Fibroblast of lung (primary cell): ENCODE data around the gene DLG2. TPM values are rescaled to one million over a fixed set of nuclear protein-coding genes. Genes with fewer than 3 reads are reported as not detected.

Source experiments
- DNase-seq, 2 donors: peaks; one replicate each; pipeline versions ENCODE4 v3.0.0 to v3.0.0-alpha.2; 2010; ENCODE audit warnings: low read depth in 2 of 2
- H2AFZ ChIP-seq: 2 replicates; pipeline ENCODE4 v1.5.1; 2012; ENCODE audit warnings: low read length, control low read depth, inconsistent platforms
- H3K27ac ChIP-seq: 2 replicates; pipeline ENCODE4 v1.5.1; 2011; ENCODE audit warnings: low read length, control low read depth; ENCODE audit not compliant: insufficient read depth
- H3K27me3 ChIP-seq: 2 replicates; pipeline ENCODE4 v1.5.1; 2011; ENCODE audit warnings: mild to moderate bottlenecking, low read length; ENCODE audit not compliant: control insufficient read depth, insufficient read depth
- H3K36me3 ChIP-seq: 2 replicates; pipeline ENCODE4 v1.5.1; 2011; ENCODE audit warnings: low read length; ENCODE audit not compliant: control insufficient read depth, insufficient read depth
- H3K4me1 ChIP-seq: 2 replicates; pipeline ENCODE4 v1.5.1; 2011; ENCODE audit warnings: low read length; ENCODE audit not compliant: control insufficient read depth, insufficient read depth; ENCODE audit errors: extremely low read depth
- H3K4me2 ChIP-seq: 2 replicates; pipeline ENCODE4 v1.5.1; 2011; ENCODE audit warnings: low read length, control low read depth; ENCODE audit not compliant: insufficient read depth; ENCODE audit errors: extremely low read depth
- H3K4me3 ChIP-seq, 4 experiments: fragments of 200-600 bp in 1 of 4; sonication (generic) in 1 of 4; replicated peaks in 1 of 4; 2 replicates each; pipeline ENCODE4 v1.5.1; 2011 to 2016; ENCODE audit warnings: low read length in 4 of 4, low read depth in 3 of 4, mild to moderate bottlenecking in 3 of 4, control low read depth in 2 of 4, inconsistent platforms in 1 of 4, mixed read lengths in 1 of 4; ENCODE audit not compliant: insufficient read depth in 1 of 4; ENCODE audit errors: control extremely low read depth in 1 of 4
- H3K79me2 ChIP-seq: 2 replicates; pipeline ENCODE4 v1.5.1; 2012; ENCODE audit warnings: mild to moderate bottlenecking, low read length, inconsistent platforms; ENCODE audit not compliant: control insufficient read depth, insufficient read depth
- H3K9ac ChIP-seq: 2 replicates; pipeline ENCODE4 v1.5.1; 2011; ENCODE audit warnings: mild to moderate bottlenecking, low read length, control low read depth; ENCODE audit not compliant: insufficient read depth
- H3K9me3 ChIP-seq: 2 replicates; pipeline ENCODE4 v1.5.1; 2012; ENCODE audit warnings: low read depth, low read length; ENCODE audit not compliant: control insufficient read depth, insufficient read depth
- H4K20me1 ChIP-seq: 2 replicates; pipeline ENCODE4 v1.5.1; 2011; ENCODE audit warnings: low read length; ENCODE audit not compliant: control insufficient read depth, insufficient read depth; ENCODE audit errors: extremely low read depth
- CTCF ChIP-seq, 2 donors: IDR thresholded peaks in 1 of 2; conservative IDR thresholded peaks in 1 of 2; 1 replicate in 1 of 2; 2 replicates in 1 of 2; pipeline ENCODE4 v1.5.1; 2011 to 2012; ENCODE audit warnings: low read length in 2 of 2, control low read depth in 1 of 2, inconsistent platforms in 1 of 2, low read depth in 1 of 2, mild to moderate bottlenecking in 1 of 2
- EZH2 ChIP-seq: IDR thresholded peaks from 2 replicates; pipeline ENCODE4 v1.5.1; 2012; ENCODE audit warnings: low read length, control low read depth, mild to moderate bottlenecking; ENCODE audit errors: missing control alignments
- polyA plus RNA-seq, 2 donors: library from polyadenylated mRNA; depleted of rRNA in 1 of 2; stranded (reverse) in 1 of 2; unstranded in 1 of 2; fragments of >200 nt; gene quantifications; 2 replicates each; pipeline ENCODE4 v1.2.1, GENCODE V29; 2011 to 2012; ENCODE audit warnings: missing spikeins in 1 of 2
- total RNA-seq: library from RNA; depleted of rRNA; stranded (reverse); fragments of >200 nt; gene quantifications from 2 replicates; pipeline ENCODE4 v1.2.1, GENCODE V29; 2014

The DLG2 gene
- total and polyA plus RNA-seq, 2 donors (not counting 1 experiment from before 2014, with no cell fraction given): 0.77 to 2.3 TPM

DNA sequence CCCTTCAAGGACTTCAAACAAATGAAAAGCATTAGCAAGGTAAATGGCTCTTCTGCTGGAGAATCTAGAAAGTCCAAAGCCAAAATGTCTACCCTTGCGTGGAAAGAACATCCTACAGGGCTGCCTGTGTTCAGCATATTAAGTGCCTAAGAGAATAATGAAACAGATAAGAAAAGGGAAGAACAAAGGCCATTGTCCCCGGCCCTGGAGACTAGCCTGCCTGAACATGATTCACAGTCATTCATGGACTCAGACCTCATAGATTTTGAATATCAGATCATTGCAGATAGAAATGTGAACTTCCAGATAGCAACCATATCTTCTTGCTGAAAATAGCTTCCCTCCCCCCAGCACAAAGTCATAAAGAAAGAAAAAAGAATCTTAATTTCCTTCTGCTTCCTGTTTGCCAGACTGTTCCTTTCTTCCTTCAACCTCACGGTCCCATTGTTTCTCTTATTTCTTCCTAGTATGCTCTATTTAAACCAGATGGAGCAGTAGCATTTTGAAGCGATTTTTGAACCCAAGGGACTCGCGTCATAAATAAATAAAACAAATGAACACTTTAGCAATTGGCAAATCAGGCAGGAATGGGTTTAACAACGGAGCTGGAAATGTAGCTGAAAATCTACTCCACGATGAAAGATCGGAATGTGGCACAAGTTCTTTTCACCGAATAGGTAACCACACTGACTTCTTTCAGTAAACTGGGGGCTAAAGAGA lies 1932.8 kb downstream of the DLG2 start:
- TF ChIP-seq EZH2 (no peak), CTCF (conservative IDR thresholded peaks at IDR 0.05 in 1 of 2, IDR thresholded peaks at IDR 0.05 in 1 of 2; ENCODE audit: low read depth in 1 of 2, low read length in 2 of 2) (no peak)
- Histone ChIP-seq H3K4me3 (no peak overlapping the region), H3K36me3 (no peaks in the 10 kb centered on the region), H3K27me3 (no peaks in the 10 kb centered on the region), H3K79me2 (no peaks in the 10 kb centered on the region), H3K4me1 (no peaks in the 10 kb centered on the region), H3K4me2 (no peak overlapping the region), H4K20me1 (no peaks in the 10 kb centered on the region), H3K9me3 (no peaks in the 10 kb centered on the region), H2AFZ (no peak overlapping the region), H3K27ac (no peak overlapping the region), H3K9ac (no peak overlapping the region)
- DNase-seq: no peak

DNA sequence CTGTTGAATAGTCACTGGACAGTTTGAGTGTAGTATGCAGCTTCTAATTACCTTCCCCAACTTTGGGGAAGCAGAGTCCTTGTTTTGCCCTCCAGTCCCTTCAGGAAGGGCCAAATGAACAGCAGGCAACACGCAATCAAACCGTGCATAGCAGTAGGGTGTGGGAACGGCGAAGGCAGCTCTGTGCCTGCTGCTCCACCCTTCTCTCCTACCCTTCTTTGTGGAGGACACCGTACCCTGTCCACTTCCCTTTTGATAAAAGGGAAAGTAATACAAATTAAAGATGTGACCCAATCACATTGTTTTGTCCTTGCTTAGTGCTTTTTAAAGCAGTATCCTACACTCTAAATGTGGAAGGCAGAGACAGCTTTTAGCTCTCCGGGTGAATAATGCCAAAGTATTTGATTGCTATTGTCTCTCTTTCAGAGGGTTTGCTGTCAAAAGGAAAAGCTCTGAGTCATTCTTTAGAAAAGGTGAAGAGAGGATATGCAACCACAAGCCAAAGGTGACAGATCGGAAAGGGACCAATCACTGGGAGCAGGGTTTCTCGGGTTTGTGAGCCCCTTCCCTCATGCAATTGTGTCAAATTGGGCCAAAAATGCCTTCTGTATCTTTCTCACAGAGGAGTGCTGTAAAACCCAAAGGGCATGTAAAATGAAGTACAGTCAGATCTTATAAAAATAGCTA lies 1933.7 kb downstream of the DLG2 start:
- Histone ChIP-seq H3K4me2 (no peak overlapping the region), H3K36me3 (no peaks in the 10 kb centered on the region), H4K20me1 (no peaks in the 10 kb centered on the region), H2AFZ (no peak overlapping the region), H3K27ac (no peak overlapping the region), H3K27me3 (no peaks in the 10 kb centered on the region), H3K9ac (no peak overlapping the region), H3K79me2 (no peaks in the 10 kb centered on the region), H3K4me3 (no peak overlapping the region), H3K4me1 (no peaks in the 10 kb centered on the region), H3K9me3 (no peaks in the 10 kb centered on the region)
- TF ChIP-seq CTCF (conservative IDR thresholded peaks at IDR 0.05 in 1 of 2, IDR thresholded peaks at IDR 0.05 in 1 of 2; ENCODE audit: low read depth in 1 of 2, low read length in 2 of 2) (no peak), EZH2 (no peak)
- DNase-seq: no peak

- H3K4me2 ChIP-seq: no peak overlapping the region
- H2AFZ ChIP-seq: no peak overlapping the region
- no peak overlapping the region for H3K4me3 ChIP-seq
- H3K36me3 ChIP-seq: no peaks in the 10 kb centered on the region
- no peaks in the 10 kb centered on the region for H3K79me2 ChIP-seq
- TF ChIP-seq EZH2 (no peak), CTCF (conservative IDR thresholded peaks at IDR 0.05 in 1 of 2, IDR thresholded peaks at IDR 0.05 in 1 of 2; ENCODE audit: low read depth in 1 of 2, low read length in 2 of 2) (no peak)
- no peaks in the 10 kb centered on the region for H3K4me1 ChIP-seq
- H3K9ac ChIP-seq: no peak overlapping the region
- no peak for DNase-seq
- no peaks in the 10 kb centered on the region for H4K20me1 ChIP-seq
- no peak overlapping the region for H3K27ac ChIP-seq
- no peaks in the 10 kb centered on the region for H3K27me3 ChIP-seq
- no peaks in the 10 kb centered on the region for H3K9me3 ChIP-seq
These were observed 1934.5 kb downstream of the DLG2 start for GRCh38 chr11:83692675-83693074.
